Suprapubic skin (tissue), 4 donors: Measurements from ENCODE around the gene EPG5. TPM values are rescaled to one million over a fixed set of nuclear protein-coding genes. Genes with fewer than 3 reads are reported as not detected.

Experiments
- DNase-seq, 2 donors: peaks; one replicate each; pipeline ENCODE4 v3.0.0-alpha.2; 2019; ENCODE audit warnings: low spot score in 2 of 2
- H3K27ac ChIP-seq: fragments of 200-600 bp; sonication (generic); one replicate; pipeline ENCODE4 v1.5.1; 2019
- H3K27me3 ChIP-seq: fragments of 200-600 bp; sonication (generic); one replicate; pipeline ENCODE4 v1.5.1; 2019
- H3K36me3 ChIP-seq: fragments of 200-600 bp; sonication (generic); one replicate; pipeline ENCODE4 v1.5.1; 2019
- H3K4me1 ChIP-seq: fragments of 200-600 bp; sonication (generic); one replicate; pipeline ENCODE4 v1.5.1; 2019
- H3K4me3 ChIP-seq: fragments of 200-600 bp; sonication (generic); one replicate; pipeline ENCODE4 v1.5.1; 2019; ENCODE audit warnings: mild to moderate bottlenecking
- H3K9me3 ChIP-seq: fragments of 200-600 bp; sonication (generic); one replicate; pipeline ENCODE4 v1.5.1; 2019
- CTCF ChIP-seq, 2 donors: fragments of 200-600 bp in 1 of 2; fragments of 450-650 bp in 1 of 2; sonication (generic) in 1 of 2; IDR thresholded peaks; one replicate each; pipeline ENCODE4 v1.5.1; 2016 to 2019; ENCODE audit warnings: antibody characterized with exemption in 2 of 2, mild to moderate bottlenecking in 1 of 2, moderate library complexity in 1 of 2
- EP300 ChIP-seq: sonication (generic); formaldehyde crosslinking; IDR thresholded peaks from one replicate; pipeline ENCODE4 v1.6.1; 2017; ENCODE audit warnings: antibody characterized with exemption
- POLR2A ChIP-seq, 2 donors: fragments of 450-650 bp; IDR thresholded peaks; one replicate each; pipeline ENCODE4 v1.6.1; 2017; ENCODE audit warnings: antibody characterized with exemption in 2 of 2, mild to moderate bottlenecking in 2 of 2, moderate library complexity in 2 of 2
- POLR2AphosphoS5 ChIP-seq, 3 donors: sonication (generic); formaldehyde crosslinking; IDR thresholded peaks; one replicate each; pipeline ENCODE4 v1.6.1; 2017; ENCODE audit warnings: antibody characterized with exemption in 3 of 3
- WGBS: methylation state at CpG from one replicate; pipeline ENCODE4 v1.1.5; 2018; 5-methylcytosine and 5-hydroxymethylcytosine counted together
- total RNA-seq, 4 donors: library from RNA; depleted of rRNA; stranded (reverse); fragments of >200 nt; gene quantifications; one replicate each; pipeline ENCODE4 v1.1.0, GENCODE V29; 2016

Gene EPG5
- total RNA-seq, 4 donors from 2014 or later: 31.5 to 107 (median 53.5) TPM

- TF ChIP-seq POLR2A (IDR thresholded peaks at IDR 0.05) (no peak), CTCF (IDR thresholded peaks at IDR 0.05) (no peak), POLR2AphosphoS5 (IDR thresholded peaks at IDR 0.05) (no peak), EP300 (no peak)
Observed at GRCh38 chr18:46001074-46001473, 33.9 kb upstream of the EPG5 start.

GRCh38 chr18:45999536-45999935 is 32.4 kb upstream of the EPG5 start:
- 76% methylated on average over 3 of the region's 3 CpGs for WGBS
- TF ChIP-seq CTCF (IDR thresholded peaks at IDR 0.05) (no peak), POLR2AphosphoS5 (IDR thresholded peaks at IDR 0.05) (no peak), EP300 (no peak), POLR2A (IDR thresholded peaks at IDR 0.05) (no peak)
- Histone ChIP-seq H3K27me3 (no peaks in the 10 kb centered on the region), H3K36me3 (peaks cover 11% of the 10 kb centered on the region), H3K4me3 (no peak overlapping the region), H3K4me1 (no peaks in the 10 kb centered on the region), H3K9me3 (no peaks in the 10 kb centered on the region), H3K27ac (no peak overlapping the region)
- DNase-seq: no peak

More at GRCh38 chr18:46001074-46001473, 33.9 kb upstream of the EPG5 start:
- Histone ChIP-seq H3K9me3 (no peaks in the 10 kb centered on the region), H3K4me3 (no peak overlapping the region), H3K36me3 (peaks cover 4% of the 10 kb centered on the region), H3K27me3 (no peaks in the 10 kb centered on the region), H3K27ac (no peak overlapping the region), H3K4me1 (no peaks in the 10 kb centered on the region)
- 90% methylated on average over 1 of the region's 1 CpG for WGBS
- no peak for DNase-seq

- TF ChIP-seq CTCF (IDR thresholded peaks at IDR 0.05) (no peak), POLR2A (IDR thresholded peaks at IDR 0.05) (no peak), EP300 (no peak), POLR2AphosphoS5 (IDR thresholded peaks at IDR 0.05) (no peak)
- DNase-seq: no peak
- peaks cover 10% of the 10 kb centered on the region for H3K36me3 ChIP-seq
- no peaks in the 10 kb centered on the region for H3K27me3 ChIP-seq
- no peak overlapping the region for H3K27ac ChIP-seq
- WGBS: 55% methylated on average over 3 of the region's 3 CpGs
- H3K9me3 ChIP-seq: no peaks in the 10 kb centered on the region
- H3K4me1 ChIP-seq: no peaks in the 10 kb centered on the region
- no peak overlapping the region for H3K4me3 ChIP-seq
Observed at GRCh38 chr18:45998244-45998643, 31.1 kb upstream of the EPG5 start.

GRCh38 chr18:45997700-45998151 is 30.6 kb upstream of the EPG5 start:
- no peak overlapping the region for H3K27ac ChIP-seq
- no peak overlapping the region for H3K4me3 ChIP-seq
- 87% methylated on average over 8 of the region's 8 CpGs for WGBS

GRCh38 chr18:45995461-45995860 is 28.3 kb upstream of the EPG5 start:
- no peaks in the 10 kb centered on the region for H3K4me1 ChIP-seq
- no peak overlapping the region for H3K4me3 ChIP-seq
- TF ChIP-seq POLR2AphosphoS5 (IDR thresholded peaks at IDR 0.05) (no peak), CTCF (IDR thresholded peaks at IDR 0.05) (no peak), EP300 (no peak), POLR2A (IDR thresholded peaks at IDR 0.05) (no peak)
- H3K27ac ChIP-seq: no peak overlapping the region
- WGBS: 96% methylated on average over 3 of the region's 3 CpGs
- H3K9me3 ChIP-seq: no peaks in the 10 kb centered on the region
- H3K36me3 ChIP-seq: peaks cover 10% of the 10 kb centered on the region
- no peaks in the 10 kb centered on the region for H3K27me3 ChIP-seq
- DNase-seq: no peak

More at GRCh38 chr18:45997700-45998151, 30.6 kb upstream of the EPG5 start:
- H3K36me3 ChIP-seq: peaks cover 7% of the 10 kb centered on the region
- no peak for DNase-seq
- H3K27me3 ChIP-seq: no peaks in the 10 kb centered on the region
- H3K4me1 ChIP-seq: no peaks in the 10 kb centered on the region
- no peak for TF ChIP-seq CTCF (IDR thresholded peaks at IDR 0.05)
- TF ChIP-seq EP300: no peak
- no peak for TF ChIP-seq POLR2AphosphoS5 (IDR thresholded peaks at IDR 0.05)
- no peak for TF ChIP-seq POLR2A (IDR thresholded peaks at IDR 0.05)
- no peaks in the 10 kb centered on the region for H3K9me3 ChIP-seq
